Chondrocyte (in vitro differentiated cells): ENCODE data around the gene NRSN1. TPM values are rescaled to one million over a fixed set of nuclear protein-coding genes. Genes with fewer than 3 reads are reported as not detected.

Experiments used
- DNase-seq: peaks from one replicate; pipeline ENCODE4 v3.0.0; 2021; ENCODE audit warnings: mixed read lengths, low spot score
- H3K27ac Mint-ChIP-seq: one replicate; pipeline ENCODE4 v1.8.0; 2021; ENCODE audit warnings: mild to moderate bottlenecking, moderate library complexity, mixed read lengths; ENCODE audit not compliant: unreplicated experiment
- H3K27me3 Mint-ChIP-seq: 2 replicates; pipeline ENCODE4 v1.8.0; 2021; ENCODE audit warnings: low read depth, mixed read lengths
- H3K36me3 Mint-ChIP-seq: 2 replicates; pipeline ENCODE4 v1.8.0; 2021; ENCODE audit warnings: low read depth, mixed read lengths
- H3K4me1 Mint-ChIP-seq: 2 replicates; pipeline ENCODE4 v1.8.0; 2021; ENCODE audit warnings: low read depth, mild to moderate bottlenecking, mixed read lengths
- H3K4me3 Mint-ChIP-seq: one replicate; pipeline ENCODE4 v1.8.0; 2021; ENCODE audit warnings: mild to moderate bottlenecking, moderate library complexity, mixed read lengths; ENCODE audit not compliant: unreplicated experiment
- H3K9me3 Mint-ChIP-seq: 2 replicates; pipeline ENCODE4 v1.8.0; 2021; ENCODE audit warnings: low read depth, mixed read lengths
- long read RNA-seq: library from polyadenylated mRNA; stranded (forward); transcript quantifications from one replicate; pipeline ENCODE4 v2.0.0, GENCODE V29; 2021
- total RNA-seq: library from RNA; stranded (reverse); gene quantifications from 3 replicates; pipeline ENCODE4 v1.2.1, GENCODE V29; 2021
- TF ChIP-seq, protein P1 (sequence below): fragments of 200-600 bp; sonication (generic); IDR thresholded peaks from 2 replicates; pipeline ENCODE4 v1.5.0; 2021; ENCODE audit warnings: antibody characterized with exemption, mild to moderate bottlenecking, moderate library complexity

NRSN1 gene, protein sequence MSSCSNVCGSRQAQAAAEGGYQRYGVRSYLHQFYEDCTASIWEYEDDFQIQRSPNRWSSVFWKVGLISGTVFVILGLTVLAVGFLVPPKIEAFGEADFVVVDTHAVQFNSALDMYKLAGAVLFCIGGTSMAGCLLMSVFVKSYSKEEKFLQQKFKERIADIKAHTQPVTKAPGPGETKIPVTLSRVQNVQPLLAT
- not detected in 3 replicates for total RNA-seq
- long read RNA-seq, result 0 reads

DNA sequence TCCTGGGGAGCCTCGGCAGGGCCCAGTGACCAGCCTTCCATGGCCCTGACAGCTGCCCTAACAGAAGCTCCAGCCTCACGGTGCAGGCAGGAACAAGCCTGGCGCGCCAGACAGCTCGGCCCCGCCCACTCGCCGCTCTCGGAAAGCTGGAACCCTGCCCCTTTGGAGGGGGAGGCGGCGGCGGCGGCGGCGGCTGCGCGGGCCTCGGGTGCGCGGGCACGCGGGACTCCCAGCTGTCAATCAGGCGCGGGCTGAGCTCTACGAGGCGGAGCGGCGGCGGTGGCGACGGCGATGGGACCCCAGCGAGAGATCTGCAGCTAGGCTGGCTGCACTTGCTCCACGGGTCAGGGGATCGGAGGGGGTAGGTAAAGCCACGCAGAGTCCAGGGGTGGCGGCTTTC, at the start of gene NRSN1:
NRSN1 (plus strand) TSS at position 236 of the 400 bp plus-strand sequence. CDS start 8,113 bp downstream, outside the sequence.
- TF ChIP-seq, protein P1, sequence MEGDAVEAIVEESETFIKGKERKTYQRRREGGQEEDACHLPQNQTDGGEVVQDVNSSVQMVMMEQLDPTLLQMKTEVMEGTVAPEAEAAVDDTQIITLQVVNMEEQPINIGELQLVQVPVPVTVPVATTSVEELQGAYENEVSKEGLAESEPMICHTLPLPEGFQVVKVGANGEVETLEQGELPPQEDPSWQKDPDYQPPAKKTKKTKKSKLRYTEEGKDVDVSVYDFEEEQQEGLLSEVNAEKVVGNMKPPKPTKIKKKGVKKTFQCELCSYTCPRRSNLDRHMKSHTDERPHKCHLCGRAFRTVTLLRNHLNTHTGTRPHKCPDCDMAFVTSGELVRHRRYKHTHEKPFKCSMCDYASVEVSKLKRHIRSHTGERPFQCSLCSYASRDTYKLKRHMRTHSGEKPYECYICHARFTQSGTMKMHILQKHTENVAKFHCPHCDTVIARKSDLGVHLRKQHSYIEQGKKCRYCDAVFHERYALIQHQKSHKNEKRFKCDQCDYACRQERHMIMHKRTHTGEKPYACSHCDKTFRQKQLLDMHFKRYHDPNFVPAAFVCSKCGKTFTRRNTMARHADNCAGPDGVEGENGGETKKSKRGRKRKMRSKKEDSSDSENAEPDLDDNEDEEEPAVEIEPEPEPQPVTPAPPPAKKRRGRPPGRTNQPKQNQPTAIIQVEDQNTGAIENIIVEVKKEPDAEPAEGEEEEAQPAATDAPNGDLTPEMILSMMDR, result no peak
- H3K4me3 Mint-ChIP-seq, result peak within 1 kb of the TSS; percentile 63
- H3K9me3 Mint-ChIP-seq, result peaks cover 2% of the 10 kb centered on the region
- peaks cover 9% of the 10 kb centered on the region for H3K4me1 Mint-ChIP-seq
- no peak within 1 kb of the TSS for H3K27ac Mint-ChIP-seq
- H3K27me3 Mint-ChIP-seq, result peaks cover 24% of the 10 kb centered on the region
- H3K36me3 Mint-ChIP-seq, result no peaks in the 10 kb centered on the region
- DNase-seq, result no peak

DNA sequence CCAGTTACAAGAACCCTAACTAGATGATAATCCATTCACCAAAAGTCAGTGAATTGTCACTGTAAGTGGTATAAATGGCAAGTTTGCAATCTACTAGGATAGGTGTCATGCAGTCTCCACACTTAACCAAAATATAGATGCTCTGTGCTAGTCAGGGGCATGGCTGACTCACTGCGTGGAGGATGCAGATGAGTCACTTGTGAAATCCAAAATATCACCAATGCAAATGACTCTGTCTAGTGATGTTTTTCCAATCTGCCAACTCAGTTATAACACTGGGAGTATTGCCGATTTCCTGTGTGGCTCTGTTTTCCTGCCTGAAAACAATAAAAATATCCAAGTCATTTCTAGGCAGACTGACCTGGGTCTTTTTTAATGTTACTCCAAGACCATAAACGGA, 47.8 kb upstream of the NRSN1 start:
- no peaks in the 10 kb centered on the region for H3K4me1 Mint-ChIP-seq
- H3K4me3 Mint-ChIP-seq, result no peak overlapping the region
- H3K9me3 Mint-ChIP-seq, result peaks cover 7% of the 10 kb centered on the region
- TF ChIP-seq, protein P1, result no peak
- H3K27ac Mint-ChIP-seq, result no peak overlapping the region
- DNase-seq, result no peak
- H3K36me3 Mint-ChIP-seq, result no peaks in the 10 kb centered on the region
- H3K27me3 Mint-ChIP-seq, result no peaks in the 10 kb centered on the region

DNA sequence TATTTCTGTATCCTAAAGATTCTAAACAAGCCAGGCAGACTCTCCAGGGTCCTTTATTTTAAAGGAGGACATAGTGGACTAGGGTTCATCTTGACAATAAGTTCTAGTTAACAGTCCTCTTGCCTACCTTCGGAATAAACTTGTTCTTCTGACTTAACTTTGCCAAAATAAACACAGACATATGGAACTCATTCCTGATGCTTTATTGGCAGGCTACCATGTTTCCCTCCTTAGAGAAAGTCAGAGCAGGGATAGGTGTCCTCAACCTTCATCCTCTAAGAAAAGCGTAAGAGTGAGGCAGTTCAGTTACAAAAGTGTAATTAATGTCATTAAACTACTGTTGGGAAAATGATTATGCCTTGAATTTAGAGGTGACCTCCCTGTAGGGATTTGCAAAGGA, 46.9 kb upstream of the NRSN1 start:
- no peaks in the 10 kb centered on the region for H3K4me1 Mint-ChIP-seq
- no peaks in the 10 kb centered on the region for H3K36me3 Mint-ChIP-seq
- H3K27ac Mint-ChIP-seq, result no peak overlapping the region
- no peak for DNase-seq
- no peaks in the 10 kb centered on the region for H3K27me3 Mint-ChIP-seq
- no peak overlapping the region for H3K4me3 Mint-ChIP-seq
- peaks cover 7% of the 10 kb centered on the region for H3K9me3 Mint-ChIP-seq
- TF ChIP-seq, protein P1, result no peak

DNA sequence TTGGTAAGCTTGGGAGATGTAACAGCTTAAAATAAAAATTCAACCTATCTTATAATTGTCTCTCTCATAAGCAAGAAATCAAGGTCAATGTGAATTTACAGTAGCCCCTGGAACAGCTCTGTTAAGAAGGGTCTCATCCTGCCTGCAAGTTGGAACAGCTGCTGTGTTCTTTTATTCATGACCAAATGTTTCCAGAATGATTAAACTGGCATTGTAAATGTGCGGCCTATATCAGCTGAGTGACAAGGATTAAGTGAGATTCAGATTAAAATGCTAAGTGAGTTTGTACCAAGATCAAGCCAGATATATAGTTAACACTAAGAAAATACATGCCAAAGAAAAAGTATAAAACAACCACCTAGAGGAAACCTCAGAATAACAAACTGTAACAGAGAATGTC, 45.3 kb upstream of the NRSN1 start:
- TF ChIP-seq, protein P1, result no peak
- H3K27ac Mint-ChIP-seq, result no peak overlapping the region
- H3K9me3 Mint-ChIP-seq, result peaks cover 11% of the 10 kb centered on the region
- no peaks in the 10 kb centered on the region for H3K4me1 Mint-ChIP-seq
- no peaks in the 10 kb centered on the region for H3K27me3 Mint-ChIP-seq
- no peaks in the 10 kb centered on the region for H3K36me3 Mint-ChIP-seq
- H3K4me3 Mint-ChIP-seq, result no peak overlapping the region
- DNase-seq, result no peak

DNA sequence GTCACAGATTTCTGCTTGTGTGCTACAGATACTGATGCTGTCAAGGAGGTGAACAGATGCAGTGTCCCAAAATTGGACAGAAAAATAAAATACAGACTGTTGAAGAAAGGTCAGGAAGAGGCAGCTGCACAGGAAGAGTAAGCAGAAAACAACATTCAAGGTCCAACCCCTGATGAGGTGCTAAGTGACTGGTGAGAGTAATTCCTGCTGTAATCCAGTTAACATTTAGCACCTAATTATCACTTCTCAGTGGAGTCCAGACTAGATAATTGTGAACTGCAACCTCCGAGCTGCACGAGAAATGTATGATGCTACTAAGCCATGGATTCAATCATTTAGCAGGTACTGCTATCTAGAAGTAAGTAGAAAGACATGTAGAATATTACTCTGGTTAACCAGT, 36.3 kb upstream of the NRSN1 start:
- peaks cover 9% of the 10 kb centered on the region for H3K9me3 Mint-ChIP-seq
- peaks cover 1% of the 10 kb centered on the region for H3K27me3 Mint-ChIP-seq
- no peaks in the 10 kb centered on the region for H3K36me3 Mint-ChIP-seq
- TF ChIP-seq, protein P1, result no peak
- no peaks in the 10 kb centered on the region for H3K4me1 Mint-ChIP-seq
- DNase-seq, result no peak
- H3K27ac Mint-ChIP-seq, result no peak overlapping the region
- H3K4me3 Mint-ChIP-seq, result no peak overlapping the region
